Activated naive CD4-positive, alpha-beta T cell treated with anti-CD3 and anti-CD28 coated beads, Interleukin-2, amount 50 U/mL, for 72 hours (primary cell): Measurements from ENCODE around the gene ANKS1B. TPM values are rescaled to one million over a fixed set of nuclear protein-coding genes. Genes with fewer than 3 reads are reported as not detected.

ENCODE experiments used
- ATAC-seq, 2 donors: fragments of 150-1000 bp; cut with Tn5 transposase; 2 replicates each; pipeline ENCODE4 v1.10.0; 2021; ENCODE audit warnings: mild to moderate bottlenecking in 2 of 2, moderate library complexity in 2 of 2
- DNase-seq, 2 donors: peaks; one replicate each; pipeline ENCODE4 v3.0.0; 2021 to 2022; ENCODE audit warnings: low spot score in 2 of 2
- H3K27ac Mint-ChIP-seq, 2 donors: one replicate each; pipeline ENCODE4 v1.8.0; 2022; ENCODE audit warnings: mild to moderate bottlenecking in 2 of 2, mixed read lengths in 2 of 2
- H3K36me3 Mint-ChIP-seq, 2 donors: one replicate each; pipeline ENCODE4 v1.8.0; 2022; ENCODE audit warnings: mixed read lengths in 2 of 2
- H3K9me3 Mint-ChIP-seq, 2 donors: one replicate each; pipeline ENCODE4 v1.8.0; 2022; ENCODE audit warnings: mixed read lengths in 2 of 2
- total RNA-seq, 2 donors: library from RNA; stranded (reverse); gene quantifications; one replicate each; pipeline ENCODE4 v1.2.3, GENCODE V29; 2022

ANKS1B gene
- total RNA-seq, 2 donors from 2014 or later: 0.16 TPM; not detected in 1

DNA sequence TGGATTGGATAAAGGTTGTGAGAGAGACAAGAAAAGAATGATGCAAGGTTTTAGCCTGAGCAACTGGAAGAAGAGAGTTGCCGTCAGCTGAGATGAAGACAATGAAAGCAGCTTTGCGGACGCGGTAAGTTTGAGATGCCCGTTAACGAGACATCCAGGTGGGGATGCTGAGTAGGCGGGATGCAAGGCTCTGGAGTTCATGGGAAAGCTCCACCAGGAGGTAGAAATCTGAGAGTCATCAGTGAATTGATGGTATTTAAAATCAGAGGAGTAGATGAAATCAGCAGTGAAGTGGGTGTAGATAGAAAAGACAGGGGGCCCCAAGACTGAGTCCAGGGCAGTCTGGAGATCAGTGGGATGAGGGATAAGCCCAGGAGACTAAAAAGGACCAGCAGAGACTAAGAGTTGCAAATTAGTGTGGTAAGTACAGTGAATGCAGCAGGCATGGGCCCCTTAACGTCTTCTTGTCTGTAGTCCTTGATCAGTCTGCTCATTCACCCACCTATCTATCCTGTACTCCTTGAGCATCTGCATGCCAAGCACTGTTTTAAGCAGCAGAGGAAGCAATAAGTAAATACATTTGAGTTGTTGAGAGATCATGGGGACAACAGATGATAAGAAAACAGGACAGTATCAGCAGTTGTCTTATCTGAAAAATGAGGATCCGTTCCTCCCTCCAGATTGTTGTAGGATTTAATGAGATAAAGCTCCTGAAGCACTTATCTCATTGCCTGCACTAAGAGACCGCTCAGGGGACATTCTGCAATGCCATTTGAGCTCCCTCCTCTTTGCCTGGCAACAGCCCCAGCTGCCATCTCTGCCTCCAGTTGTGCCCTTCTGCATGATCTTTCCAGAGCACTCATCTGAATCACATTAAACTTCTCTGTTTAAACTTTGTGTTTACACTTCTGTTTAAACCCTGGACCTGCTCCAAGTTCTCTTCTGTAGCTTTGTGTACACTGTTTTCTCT, 1248.1 kb downstream of the ANKS1B start:
- Mint-ChIP-seq H3K36me3 (peaks cover 4 to 22% of the 10 kb centered on the region in 2 donors), H3K9me3 (no peaks in the 10 kb centered on the region), H3K27ac (peak overlapping the region; percentile 7 to 53)
- DNase-seq (no peak), ATAC-seq (no peak)

GRCh38 chr12:98735821-98736220, 1248.9 kb downstream of the ANKS1B start:
- Mint-ChIP-seq H3K27ac (peak overlapping the region in 1 of 2 donors; percentile 1), H3K36me3 (peaks cover 4 to 22% of the 10 kb centered on the region in 2 donors), H3K9me3 (no peaks in the 10 kb centered on the region)
- DNase-seq (no peak), ATAC-seq (no peak)

DNA sequence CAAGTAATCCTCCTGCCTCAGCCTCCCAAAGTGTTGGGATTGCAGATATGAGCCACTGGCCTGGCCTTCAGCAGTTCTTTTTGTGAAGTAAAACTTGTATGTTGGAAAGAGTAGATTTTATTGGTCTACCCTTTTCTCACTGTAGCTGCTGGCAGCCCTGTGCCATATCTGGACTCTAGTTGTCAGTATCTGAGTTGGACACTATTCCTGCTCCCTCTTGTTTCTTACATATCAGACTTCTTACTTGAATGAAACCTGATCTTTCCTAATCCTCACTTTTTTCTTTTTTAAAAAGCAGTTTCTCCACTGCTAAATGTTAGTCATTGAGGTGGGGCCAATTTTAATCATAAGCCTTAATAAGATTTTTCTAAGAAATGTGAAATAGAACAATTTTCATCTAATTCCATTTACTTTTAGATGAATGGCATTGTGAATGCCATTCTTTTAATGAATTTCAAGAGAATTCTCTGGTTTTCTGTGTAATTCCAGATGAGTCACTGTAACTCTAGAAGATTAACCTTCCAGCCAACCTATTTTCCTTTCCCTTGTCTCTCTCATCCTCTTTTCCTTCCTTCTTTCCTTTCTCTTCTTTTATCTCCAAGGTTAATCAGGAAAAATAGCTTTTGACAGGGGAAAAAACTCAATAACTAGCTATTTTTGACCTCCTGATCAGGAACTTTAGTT, 1250.9 kb downstream of the ANKS1B start:
- no peak for DNase-seq
- no peak overlapping the region for H3K27ac Mint-ChIP-seq
- peaks cover 0 to 16% of the 10 kb centered on the region in 2 donors for H3K36me3 Mint-ChIP-seq
- no peaks in the 10 kb centered on the region for H3K9me3 Mint-ChIP-seq
- ATAC-seq: no peak

DNA sequence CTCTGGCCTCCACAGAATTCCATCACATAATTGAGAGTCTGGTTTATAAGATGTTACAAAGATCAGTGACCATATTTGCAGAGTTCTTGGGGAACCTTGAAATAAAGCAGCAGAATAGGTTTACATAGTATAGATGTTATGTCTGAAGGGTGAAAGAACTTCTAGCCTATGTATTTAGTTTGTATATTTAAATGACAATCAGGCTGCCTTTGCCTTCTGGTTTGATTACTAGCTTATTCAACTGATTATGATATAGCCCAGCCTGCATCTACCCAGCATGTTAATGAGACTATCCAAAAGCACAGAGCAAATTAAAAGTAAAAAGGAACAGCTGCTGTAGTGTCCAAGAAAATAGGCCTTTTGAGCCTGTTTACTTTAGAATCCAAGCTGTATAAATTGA, 1254.3 kb downstream of the ANKS1B start:
- DNase-seq: no peak
- no peaks in the 10 kb centered on the region for H3K9me3 Mint-ChIP-seq
- H3K36me3 Mint-ChIP-seq: peaks cover 3 to 8% of the 10 kb centered on the region in 2 donors
- no peak for ATAC-seq
- H3K27ac Mint-ChIP-seq: no peak overlapping the region

- no peak for ATAC-seq
- no peak for DNase-seq
- H3K36me3 Mint-ChIP-seq: peaks cover 12 to 13% of the 10 kb centered on the region in 2 donors
These were observed 1257.5 kb downstream of the ANKS1B start for GRCh38 chr12:98727196-98727595.

DNA sequence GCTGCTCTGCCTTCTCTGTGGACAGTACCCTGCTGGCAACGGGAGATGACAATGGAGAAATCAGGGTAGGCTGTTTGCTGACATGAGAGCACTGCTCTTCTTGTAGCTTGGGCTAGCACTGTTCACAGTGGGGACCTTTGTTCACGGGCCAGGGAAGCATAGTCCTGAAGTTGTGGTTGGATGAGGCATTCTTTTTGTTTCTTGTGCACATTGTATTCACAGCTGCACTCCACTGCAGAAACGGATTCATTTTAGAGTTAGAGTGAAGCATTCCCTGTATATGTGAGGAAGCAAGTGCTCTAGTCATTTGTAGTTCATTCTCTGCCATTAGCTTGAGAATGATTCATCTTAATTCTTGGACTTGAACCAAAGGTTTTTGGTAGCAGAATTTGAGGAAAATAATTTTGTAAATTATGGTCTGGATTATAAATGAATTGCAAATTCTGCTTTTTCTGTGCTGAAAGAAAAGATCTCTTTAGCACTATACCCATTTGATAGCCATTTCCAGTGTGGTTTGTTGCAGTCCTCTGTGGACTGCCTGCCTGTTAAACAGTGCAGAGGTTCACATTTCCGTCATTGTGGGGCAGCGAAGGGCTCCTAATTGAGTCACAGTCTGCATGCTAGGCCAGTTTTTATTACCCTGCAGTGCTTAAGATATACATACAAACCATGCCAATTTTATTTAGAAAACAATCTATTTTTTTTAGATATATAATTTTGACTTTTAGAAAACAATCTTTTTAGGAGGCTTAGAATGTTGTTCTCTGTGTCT, 1259.1 kb downstream of the ANKS1B start:
- Mint-ChIP-seq H3K27ac (peak overlapping the region in 1 of 2 donors; percentile 23), H3K36me3 (peaks cover 12 to 13% of the 10 kb centered on the region in 2 donors), H3K9me3 (no peaks in the 10 kb centered on the region)
- peak; percentile 64 to 79 for ATAC-seq
- DNase-seq: peak in 1 of 2 donors; percentile 69

More at GRCh38 chr12:98727196-98727595, 1257.5 kb downstream of the ANKS1B start:
- Mint-ChIP-seq H3K9me3 (no peaks in the 10 kb centered on the region), H3K27ac (no peak overlapping the region)

GRCh38 chr12:98724384-98725155, 1260.2 kb downstream of the ANKS1B start:
- peak overlapping the region; percentile 8 to 23 for H3K27ac Mint-ChIP-seq
- ATAC-seq: peak; percentile 43 to 75
- peaks cover 12 to 13% of the 10 kb centered on the region in 2 donors for H3K36me3 Mint-ChIP-seq

DNA sequence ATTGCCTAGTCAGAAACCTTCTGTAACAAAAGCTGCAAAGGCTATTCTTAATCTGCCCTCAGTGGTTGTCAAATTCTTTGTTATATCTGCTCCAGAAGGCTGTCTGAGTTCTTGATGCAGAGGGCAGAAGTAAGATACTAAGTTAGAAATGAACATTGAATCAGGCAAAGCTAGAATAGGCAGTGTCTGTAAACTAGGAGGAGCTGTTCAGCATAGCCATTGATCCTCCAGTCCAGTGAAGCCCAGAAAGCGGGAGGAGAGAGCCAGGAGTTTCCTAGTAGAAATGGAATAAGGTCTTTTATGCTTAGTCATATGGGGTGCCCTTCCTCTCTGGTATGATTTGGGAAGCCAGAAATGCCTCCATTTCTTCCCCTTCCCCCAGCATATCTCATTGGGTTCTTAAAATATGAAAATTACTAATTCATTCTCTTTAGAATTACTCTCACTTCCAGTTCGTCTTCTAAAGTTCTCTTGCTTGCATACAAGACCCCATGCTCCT, 1263.5 kb downstream of the ANKS1B start:
- DNase-seq (no peak), ATAC-seq (no peak)
- Mint-ChIP-seq H3K36me3 (peaks cover 12 to 17% of the 10 kb centered on the region in 2 donors), H3K9me3 (no peaks in the 10 kb centered on the region), H3K27ac (no peak overlapping the region)

More at GRCh38 chr12:98724384-98725155, 1260.2 kb downstream of the ANKS1B start:
- H3K9me3 Mint-ChIP-seq: no peaks in the 10 kb centered on the region
- DNase-seq: no peak

- Mint-ChIP-seq H3K9me3 (no peaks in the 10 kb centered on the region), H3K27ac (no peak overlapping the region), H3K36me3 (peaks cover 6 to 12% of the 10 kb centered on the region in 2 donors)
- ATAC-seq (no peak), DNase-seq (no peak)
These were observed 1264.9 kb downstream of the ANKS1B start for GRCh38 chr12:98719515-98720504.

DNA sequence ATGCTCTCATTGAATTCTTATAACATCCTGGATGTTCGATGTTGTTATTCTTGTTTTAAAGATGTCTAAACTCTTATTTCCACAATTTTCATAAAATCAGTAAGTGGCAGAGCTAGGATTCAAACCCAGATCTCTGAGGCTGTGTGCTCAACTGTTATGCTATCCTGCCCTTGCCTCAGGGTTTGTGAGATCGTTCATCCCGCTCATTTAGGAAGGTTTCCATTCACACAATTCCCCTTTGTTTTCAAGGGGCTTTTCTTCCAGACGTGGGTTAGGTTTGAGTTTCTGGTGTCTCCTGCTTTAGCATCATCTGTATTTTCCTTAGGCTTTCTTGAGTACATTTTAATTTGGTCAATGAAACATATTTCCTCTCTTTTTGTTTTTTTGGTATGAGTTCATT, 1270.3 kb downstream of the ANKS1B start:
- ATAC-seq: no peak
- Mint-ChIP-seq H3K36me3 (peaks cover 0 to 6% of the 10 kb centered on the region in 2 donors), H3K27ac (no peak overlapping the region)

GRCh38 chr12:98709022-98709421, 1275.7 kb downstream of the ANKS1B start:
- H3K9me3 Mint-ChIP-seq: no peaks in the 10 kb centered on the region
- peak overlapping the region in 1 of 2 donors; percentile 10 for H3K27ac Mint-ChIP-seq
- DNase-seq: no peak
- peaks cover 0 to 6% of the 10 kb centered on the region in 2 donors for H3K36me3 Mint-ChIP-seq
- no peak for ATAC-seq

More for the DNA sequence above, 1270.3 kb downstream of the ANKS1B start:
- DNase-seq: no peak
- H3K9me3 Mint-ChIP-seq: no peaks in the 10 kb centered on the region

- H3K27ac Mint-ChIP-seq: no peak overlapping the region
- ATAC-seq: no peak
- peaks cover 0 to 12% of the 10 kb centered on the region in 2 donors for H3K36me3 Mint-ChIP-seq
- H3K9me3 Mint-ChIP-seq: no peaks in the 10 kb centered on the region
- DNase-seq: no peak
These were observed 1283.6 kb downstream of the ANKS1B start for GRCh38 chr12:98701166-98701565.

GRCh38 chr12:98699586-98699985, 1285.2 kb downstream of the ANKS1B start:
- peaks cover 0 to 12% of the 10 kb centered on the region in 2 donors for H3K36me3 Mint-ChIP-seq
- DNase-seq: no peak
- no peaks in the 10 kb centered on the region for H3K9me3 Mint-ChIP-seq
- ATAC-seq: no peak
- no peak overlapping the region for H3K27ac Mint-ChIP-seq

DNA sequence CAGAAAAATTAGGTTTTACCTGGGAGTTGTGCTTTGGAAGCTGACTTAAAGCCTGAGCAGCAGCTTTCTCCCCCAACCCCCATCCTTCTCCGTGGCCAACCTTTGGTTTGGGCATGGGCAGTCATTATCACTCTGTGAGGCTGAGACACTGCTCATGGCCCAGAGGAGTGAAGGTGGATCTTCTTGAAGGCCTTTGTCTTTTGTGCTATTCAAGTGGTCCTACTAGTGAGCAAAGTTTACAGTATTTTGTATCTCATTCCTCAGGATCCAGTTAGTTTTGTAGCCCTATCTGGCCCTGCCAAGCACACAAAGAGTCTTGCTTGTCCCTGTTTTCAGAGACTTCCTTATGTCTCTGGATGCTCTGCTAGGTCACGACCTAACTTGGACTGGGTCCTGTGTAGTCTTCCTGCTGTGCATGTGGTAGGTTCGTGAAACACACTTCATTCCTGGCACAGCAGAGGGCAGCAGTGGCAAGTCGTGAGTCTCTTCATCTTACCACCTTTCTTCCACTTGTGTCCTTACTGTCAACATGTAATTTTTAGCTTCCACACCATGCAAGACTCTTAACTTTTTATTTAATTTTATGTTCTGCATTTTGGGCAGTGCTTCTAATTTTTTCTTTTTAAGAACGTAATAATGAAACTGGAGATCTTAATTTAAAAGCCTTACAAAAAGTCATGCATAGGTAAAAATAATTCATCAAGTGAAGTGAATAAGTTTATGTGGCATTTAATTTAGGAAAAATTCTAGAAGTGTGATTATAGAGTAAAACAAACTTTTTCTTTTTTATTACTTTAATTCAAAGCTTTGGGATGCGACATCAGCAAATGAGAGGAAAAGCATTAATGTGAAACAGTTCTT, 1285.9 kb downstream of the ANKS1B start:
- ATAC-seq (peak; percentile 47 to 68), DNase-seq (peak in 1 of 2 donors; percentile 23)
- Mint-ChIP-seq H3K9me3 (no peaks in the 10 kb centered on the region), H3K27ac (peak overlapping the region in 1 of 2 donors; percentile 7), H3K36me3 (peaks cover 0 to 12% of the 10 kb centered on the region in 2 donors)
